ENCODE data around the gene KCNC4. TPM values are rescaled to one million over a fixed set of nuclear protein-coding genes. Genes with fewer than 3 reads are reported as not detected.

Gene KCNC4
- total and polyA plus RNA-seq, 12 donors, result 1.1 to 14.4 (median 9.3) TPM

DNA sequence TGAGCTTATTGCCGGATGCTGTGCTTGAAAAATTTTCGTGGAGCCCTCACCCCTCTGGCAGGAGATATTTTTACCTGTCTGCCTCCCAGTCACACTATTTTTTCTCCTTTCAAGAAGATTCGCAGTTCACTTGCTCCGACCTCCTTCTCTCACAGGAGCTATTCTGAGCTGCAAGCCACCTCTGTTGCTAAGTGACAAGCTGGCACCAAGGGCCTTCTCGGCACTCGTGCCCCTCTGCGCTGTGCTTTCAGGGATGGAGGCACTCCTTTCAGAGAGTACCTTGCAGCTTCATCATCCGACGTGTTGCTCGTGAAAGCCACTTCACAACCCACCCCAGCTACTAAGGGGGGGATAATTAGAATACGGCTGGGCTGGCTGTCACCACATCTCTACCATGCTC, 48.3 kb upstream of the KCNC4 start:
- intact Hi-C loops (cut with DNase I), result no loop called here
- no peak for DNase-seq
- Histone ChIP-seq H3K36me3 (replicated peaks in 1 of 2) (no peaks in the 10 kb centered on the region), H3K27me3 (peaks cover 4% of the 10 kb centered on the region), H3K4me3 (no peak overlapping the region), H3K9me3 (replicated peaks in 1 of 3) (no peaks in the 10 kb centered on the region), H3K27ac (peak overlapping the region in 1 of 5 donors; percentile 30), H3K4me1 (replicated peaks in 1 of 2) (no peaks in the 10 kb centered on the region)
- 75 to 83% (median 80%) methylated on average over 10 to 11 of the region's 11 CpGs for WGBS, 4 donors
- TF ChIP-seq, protein P1, sequence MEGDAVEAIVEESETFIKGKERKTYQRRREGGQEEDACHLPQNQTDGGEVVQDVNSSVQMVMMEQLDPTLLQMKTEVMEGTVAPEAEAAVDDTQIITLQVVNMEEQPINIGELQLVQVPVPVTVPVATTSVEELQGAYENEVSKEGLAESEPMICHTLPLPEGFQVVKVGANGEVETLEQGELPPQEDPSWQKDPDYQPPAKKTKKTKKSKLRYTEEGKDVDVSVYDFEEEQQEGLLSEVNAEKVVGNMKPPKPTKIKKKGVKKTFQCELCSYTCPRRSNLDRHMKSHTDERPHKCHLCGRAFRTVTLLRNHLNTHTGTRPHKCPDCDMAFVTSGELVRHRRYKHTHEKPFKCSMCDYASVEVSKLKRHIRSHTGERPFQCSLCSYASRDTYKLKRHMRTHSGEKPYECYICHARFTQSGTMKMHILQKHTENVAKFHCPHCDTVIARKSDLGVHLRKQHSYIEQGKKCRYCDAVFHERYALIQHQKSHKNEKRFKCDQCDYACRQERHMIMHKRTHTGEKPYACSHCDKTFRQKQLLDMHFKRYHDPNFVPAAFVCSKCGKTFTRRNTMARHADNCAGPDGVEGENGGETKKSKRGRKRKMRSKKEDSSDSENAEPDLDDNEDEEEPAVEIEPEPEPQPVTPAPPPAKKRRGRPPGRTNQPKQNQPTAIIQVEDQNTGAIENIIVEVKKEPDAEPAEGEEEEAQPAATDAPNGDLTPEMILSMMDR (IDR thresholded peaks at IDR 0.05), result no peak
- TF ChIP-seq POLR2A (IDR thresholded peaks at IDR 0.05), result no peak

GRCh38 chr1:110163591-110163990, 46.5 kb upstream of the KCNC4 start:
- no peak for DNase-seq
- no peak for TF ChIP-seq POLR2A (IDR thresholded peaks at IDR 0.05)
- TF ChIP-seq, protein P1 (IDR thresholded peaks at IDR 0.05), result no peak
- H3K4me1 ChIP-seq (replicated peaks in 1 of 2), result no peaks in the 10 kb centered on the region
- H3K9me3 ChIP-seq (replicated peaks in 1 of 3), result no peaks in the 10 kb centered on the region
- no peaks in the 10 kb centered on the region for H3K27me3 ChIP-seq
- peak overlapping the region in 1 of 5 donors; percentile 30 for H3K27ac ChIP-seq
- no peak overlapping the region for H3K4me3 ChIP-seq
- no peaks in the 10 kb centered on the region for H3K36me3 ChIP-seq (replicated peaks in 1 of 2)
- intact Hi-C loops (cut with DNase I), result no loop called here
- 56 to 66% (median 62%) methylated on average over 7 of the region's 7 CpGs for WGBS, 4 donors

DNA sequence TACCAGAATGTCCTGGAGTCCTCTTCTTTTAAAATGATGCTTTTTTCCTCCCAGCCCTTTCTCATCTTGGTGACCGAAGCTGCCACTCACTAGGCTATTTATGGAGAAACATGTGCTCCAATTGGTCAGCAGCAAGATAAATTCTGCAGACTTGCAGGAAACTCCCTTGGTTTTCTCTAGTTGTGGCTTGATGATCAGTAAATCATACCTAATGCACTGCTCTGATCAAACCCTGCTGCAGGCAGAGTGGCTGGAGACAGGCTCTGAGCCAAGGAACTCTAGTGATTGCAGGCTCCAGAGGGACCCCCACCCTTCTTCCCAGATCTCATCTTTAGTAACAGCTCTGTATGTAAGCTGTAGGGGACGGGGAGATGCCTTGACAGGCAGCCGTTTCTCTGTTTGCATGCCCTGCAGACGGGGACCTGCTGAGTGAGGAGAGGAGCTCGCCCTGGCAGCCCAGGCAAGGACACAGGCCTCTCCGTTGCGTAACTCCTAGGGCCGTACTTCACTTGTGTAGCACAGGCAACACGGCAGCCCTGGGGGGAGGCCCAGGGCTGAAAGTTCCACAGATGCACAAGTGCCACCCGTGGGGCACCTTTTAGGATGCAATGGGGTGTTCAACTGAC, 45.3 kb upstream of the KCNC4 start:
- 25 to 61% (median 29%) methylated on average over 3 to 10 of the region's 10 CpGs for WGBS, 4 donors
- H3K27me3 ChIP-seq, result no peaks in the 10 kb centered on the region
- DNase-seq, result peak; percentile 48 to 88 (median 76)
- no peaks in the 10 kb centered on the region for H3K4me1 ChIP-seq (replicated peaks in 1 of 2)
- no peaks in the 10 kb centered on the region for H3K9me3 ChIP-seq (replicated peaks in 1 of 3)
- no peak overlapping the region for H3K4me3 ChIP-seq
- TF ChIP-seq POLR2A (IDR thresholded peaks at IDR 0.05), result no peak
- TF ChIP-seq, protein P1 (IDR thresholded peaks at IDR 0.05), result no peak
- intact Hi-C loops (cut with DNase I), result no loop called here
- no peaks in the 10 kb centered on the region for H3K36me3 ChIP-seq (replicated peaks in 1 of 2)
- H3K27ac ChIP-seq, result peak overlapping the region in 1 of 5 donors; percentile 60

GRCh38 chr1:110165761-110166231, 44.3 kb upstream of the KCNC4 start:
- Histone ChIP-seq H3K4me1 (replicated peaks in 1 of 2) (no peaks in the 10 kb centered on the region), H3K27me3 (no peaks in the 10 kb centered on the region), H3K9me3 (replicated peaks in 1 of 3) (no peaks in the 10 kb centered on the region), H3K4me3 (no peak overlapping the region), H3K27ac (peak overlapping the region in 1 of 5 donors; percentile 60), H3K36me3 (replicated peaks in 1 of 2) (no peaks in the 10 kb centered on the region)
- TF ChIP-seq, protein P1 (IDR thresholded peaks at IDR 0.05), result no peak
- TF ChIP-seq POLR2A (IDR thresholded peaks at IDR 0.05), result no peak
- WGBS, 4 donors, result 61 to 71% (median 69%) methylated on average over 6 of the region's 6 CpGs
- intact Hi-C loops (cut with DNase I), result no loop called here
- DNase-seq, result peak in 1 of 7 donors; percentile 16
